HL-60 (cell line): ENCODE results near the gene ZIC4.

Experiments used
- CTCF ChIP-seq: IDR thresholded peaks from one replicate; pipeline ENCODE4 v1.5.1; 2011; ENCODE audit warnings: low read length, control low read depth, inconsistent platforms; ENCODE audit not compliant: insufficient read depth
- GABPA ChIP-seq: IDR thresholded peaks from 2 replicates; pipeline ENCODE4 v1.6.1; 2012; ENCODE audit warnings: low read depth
- POLR2AphosphoS5 ChIP-seq: IDR thresholded peaks from 2 replicates; pipeline ENCODE4 v1.6.1; 2012; ENCODE audit warnings: low read depth
- REST ChIP-seq: IDR thresholded peaks from 2 replicates; pipeline ENCODE4 v1.6.1; 2012; ENCODE audit warnings: low read depth; ENCODE audit not compliant: insufficient replicate concordance

GRCh38 chr3:147389717-147390116 lies 16.6 kb downstream of the ZIC4 start:
- no peak for TF ChIP-seq CTCF
- TF ChIP-seq REST = no peak
- TF ChIP-seq POLR2AphosphoS5 = no peak
- no peak for TF ChIP-seq GABPA
